ENCODE results near the gene MTHFSD.

GRCh38 chr16:86513471-86514277, 41.4 kb downstream of the MTHFSD start:
- TF ChIP-seq POLR2A (IDR thresholded peaks at IDR 0.05; ENCODE audit: low read length) (no peak), GATA1 (IDR thresholded peaks at IDR 0.05; ENCODE audit: low read depth, low read length) (no peak)

Data from erythroblast (primary cell).